Measurements from ENCODE around the gene MAMDC2.

Gene MAMDC2

GRCh38 chr9:70107558-70107957 is 63.9 kb downstream of the MAMDC2 start:
- no peak for DNase-seq (ENCODE audit: low read depth)

DNA sequence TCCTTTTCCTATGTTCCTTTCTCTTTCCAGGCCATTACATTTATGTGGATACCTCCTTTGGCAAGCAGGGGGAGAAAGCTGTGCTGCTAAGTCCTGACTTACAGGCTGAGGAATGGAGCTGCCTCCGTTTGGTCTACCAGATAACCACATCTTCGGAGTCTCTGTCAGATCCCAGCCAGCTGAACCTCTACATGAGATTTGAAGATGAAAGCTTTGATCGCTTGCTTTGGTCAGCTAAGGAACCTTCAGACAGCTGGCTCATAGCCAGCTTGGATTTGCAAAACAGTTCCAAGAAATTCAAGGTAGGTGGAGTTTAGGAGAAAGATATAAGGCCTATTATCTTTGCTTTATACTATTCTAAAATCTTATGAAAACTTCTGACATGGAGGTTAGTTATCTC is 64.5 kb downstream of the MAMDC2 start:
- DNase-seq (ENCODE audit: low read depth): no peak

DNA sequence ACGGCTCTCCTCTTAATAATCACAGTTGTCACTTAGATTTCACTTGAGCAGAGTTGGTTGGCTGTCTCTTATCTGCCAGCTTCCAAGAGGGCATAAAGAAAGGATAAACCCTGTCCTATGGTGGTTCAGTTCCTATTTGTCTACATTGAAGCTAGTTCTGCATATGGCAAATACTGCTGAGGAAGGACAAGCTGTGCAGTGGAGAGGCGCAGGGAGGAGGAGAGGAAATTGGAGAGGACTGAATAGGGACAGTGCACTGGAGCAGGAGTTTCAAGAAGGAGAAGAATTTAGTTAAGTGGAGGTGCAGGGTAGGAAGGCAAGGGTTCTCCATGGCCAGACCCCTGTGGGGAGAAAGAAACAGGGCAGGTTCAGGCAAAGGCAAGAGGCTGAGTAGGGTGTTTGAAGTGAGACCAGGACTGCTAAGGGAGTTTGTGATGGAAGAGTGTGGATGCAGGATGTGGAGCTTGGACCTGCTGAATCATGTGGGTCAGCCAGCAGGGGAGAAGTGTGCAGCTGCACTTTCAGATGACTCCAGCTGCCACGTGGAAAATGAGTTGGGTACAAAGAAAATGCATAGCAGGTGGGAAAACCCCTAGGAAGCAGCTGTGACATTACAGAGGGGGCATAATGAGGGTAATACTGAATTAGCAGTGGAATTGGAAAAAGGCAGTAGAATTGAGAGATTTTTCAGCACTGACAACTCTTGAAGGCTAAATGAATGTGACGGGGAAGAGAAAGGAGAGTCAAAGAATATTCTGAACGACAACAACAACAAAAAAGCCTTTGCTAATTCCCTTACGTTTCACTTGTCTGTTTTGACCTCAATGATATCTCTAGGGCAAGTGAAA is 66.8 kb downstream of the MAMDC2 start:
- DNase-seq (ENCODE audit: low read depth): no peak

- DNase-seq (ENCODE audit: low read depth): peak; percentile 20
These were observed 67.5 kb downstream of the MAMDC2 start for GRCh38 chr9:70111042-70111602.

DNA sequence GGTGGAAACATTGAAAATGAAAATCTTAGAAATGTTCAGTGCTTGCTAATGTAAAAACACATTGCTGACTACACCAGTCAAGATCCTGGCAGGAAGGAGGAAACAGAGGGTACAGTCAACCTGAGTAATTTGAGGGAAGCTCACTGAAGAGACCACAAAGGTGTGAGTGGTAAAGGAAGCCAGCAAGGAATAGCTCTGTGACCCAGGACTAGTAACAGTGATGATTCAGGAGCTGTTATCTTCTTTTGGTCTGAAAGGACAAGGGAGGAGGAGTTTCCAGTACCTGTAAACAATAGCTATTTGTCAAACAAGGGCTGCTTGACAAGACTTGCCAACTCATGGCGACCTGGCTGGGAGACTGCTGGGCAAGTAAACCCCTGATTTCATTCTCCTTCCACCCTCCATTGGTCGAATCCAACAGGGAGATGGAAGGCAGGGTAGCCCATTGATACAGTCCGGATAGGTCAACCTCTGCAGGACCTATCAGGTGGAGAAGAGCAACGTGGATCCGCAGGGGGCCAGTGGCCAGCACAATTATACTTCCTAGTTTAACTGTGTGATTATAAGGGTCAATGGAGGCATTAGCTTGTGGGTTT is 68.1 kb downstream of the MAMDC2 start:
- no peak for DNase-seq (ENCODE audit: low read depth)

DNA sequence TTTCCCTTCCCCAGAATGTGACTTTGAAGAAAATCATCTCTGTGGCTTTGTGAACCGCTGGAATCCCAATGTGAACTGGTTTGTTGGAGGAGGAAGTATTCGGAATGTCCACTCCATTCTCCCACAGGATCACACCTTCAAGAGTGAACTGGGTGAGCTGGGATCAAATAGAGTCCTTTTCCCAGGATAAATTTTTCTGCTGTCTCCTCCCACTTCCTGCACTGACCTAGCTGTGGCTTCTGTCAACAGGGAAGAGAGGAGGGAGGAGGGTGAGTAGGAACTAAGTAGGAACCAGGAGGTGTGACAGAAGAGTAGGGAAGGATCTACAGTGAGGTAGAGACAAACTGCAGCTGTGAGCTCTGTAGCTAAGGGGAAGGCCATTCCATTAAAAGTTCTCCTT is 69.3 kb downstream of the MAMDC2 start:
- DNase-seq (ENCODE audit: low read depth): no peak

GRCh38 chr9:70113403-70114022 is 69.9 kb downstream of the MAMDC2 start:
- no peak for DNase-seq (ENCODE audit: low read depth)

DNA sequence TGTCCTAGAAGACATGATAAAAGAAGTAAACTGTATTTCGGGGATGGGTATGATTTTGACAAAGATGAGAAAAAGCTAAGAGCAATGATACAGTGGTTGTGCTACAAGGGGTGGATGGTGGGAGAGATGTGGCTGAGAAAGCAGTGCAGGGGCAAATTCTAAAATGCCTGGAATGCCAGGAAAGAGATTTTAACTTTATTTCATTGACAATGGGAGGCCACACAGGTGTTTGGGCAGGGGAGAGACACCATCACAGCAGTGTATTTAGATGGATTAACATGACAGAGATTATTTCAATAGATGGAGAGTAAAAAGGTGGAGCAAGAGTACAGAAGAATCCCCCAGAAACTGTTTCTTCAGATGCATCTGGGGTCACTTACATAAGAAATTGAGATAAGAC is 71.2 kb downstream of the MAMDC2 start:
- DNase-seq (ENCODE audit: low read depth): no peak

DNA sequence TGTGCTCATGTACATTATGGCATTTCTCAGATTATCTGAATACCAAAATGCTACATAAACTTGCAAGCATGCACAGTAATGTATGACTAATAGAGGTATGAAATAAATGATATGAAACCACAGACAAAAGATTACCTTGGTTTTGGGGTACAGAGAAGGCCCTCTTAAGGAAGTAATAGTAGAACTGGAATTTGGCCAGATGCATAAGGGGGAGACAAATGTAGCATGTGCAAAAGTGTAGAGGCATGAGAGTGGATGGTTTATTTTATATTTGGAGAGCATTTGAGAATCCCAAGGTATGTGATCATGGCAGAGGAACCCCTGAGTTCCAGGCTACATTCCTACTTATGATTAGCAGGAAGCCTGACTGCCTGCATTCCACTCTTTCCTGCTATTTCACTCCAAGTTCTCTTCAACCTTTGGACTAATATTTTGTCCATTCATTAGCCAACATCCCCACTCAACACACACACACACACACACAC is 74.2 kb downstream of the MAMDC2 start:
- DNase-seq (ENCODE audit: low read depth): no peak

GRCh38 chr9:70119786-70120185 is 76.1 kb downstream of the MAMDC2 start:
- no peak for DNase-seq (ENCODE audit: low read depth)

- DNase-seq (ENCODE audit: low read depth): no peak
These were observed 77.3 kb downstream of the MAMDC2 start for GRCh38 chr9:70120834-70121510.

GRCh38 chr9:70121818-70122436 is 78.3 kb downstream of the MAMDC2 start:
- no peak for DNase-seq (ENCODE audit: low read depth)

DNA sequence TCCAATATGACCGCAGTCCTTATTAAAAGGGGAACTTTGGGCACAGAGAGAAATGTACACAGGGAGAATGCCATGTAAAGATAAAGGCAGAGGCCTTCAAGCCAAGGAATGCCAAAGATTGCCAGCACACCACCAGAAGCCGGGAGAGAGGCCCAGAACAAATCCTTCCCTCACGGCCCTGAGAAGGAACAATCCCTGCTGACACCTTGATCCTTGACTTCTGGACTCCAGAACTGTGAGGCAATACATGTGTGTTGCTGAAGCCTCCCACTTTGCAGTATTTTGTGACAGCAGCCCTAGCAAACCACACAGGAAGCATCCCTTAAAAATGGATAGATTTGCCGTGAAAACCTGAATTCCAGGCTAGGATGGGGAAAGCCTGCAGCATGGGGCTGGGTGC is 80.0 kb downstream of the MAMDC2 start:
- DNase-seq (ENCODE audit: low read depth): no peak

DNA sequence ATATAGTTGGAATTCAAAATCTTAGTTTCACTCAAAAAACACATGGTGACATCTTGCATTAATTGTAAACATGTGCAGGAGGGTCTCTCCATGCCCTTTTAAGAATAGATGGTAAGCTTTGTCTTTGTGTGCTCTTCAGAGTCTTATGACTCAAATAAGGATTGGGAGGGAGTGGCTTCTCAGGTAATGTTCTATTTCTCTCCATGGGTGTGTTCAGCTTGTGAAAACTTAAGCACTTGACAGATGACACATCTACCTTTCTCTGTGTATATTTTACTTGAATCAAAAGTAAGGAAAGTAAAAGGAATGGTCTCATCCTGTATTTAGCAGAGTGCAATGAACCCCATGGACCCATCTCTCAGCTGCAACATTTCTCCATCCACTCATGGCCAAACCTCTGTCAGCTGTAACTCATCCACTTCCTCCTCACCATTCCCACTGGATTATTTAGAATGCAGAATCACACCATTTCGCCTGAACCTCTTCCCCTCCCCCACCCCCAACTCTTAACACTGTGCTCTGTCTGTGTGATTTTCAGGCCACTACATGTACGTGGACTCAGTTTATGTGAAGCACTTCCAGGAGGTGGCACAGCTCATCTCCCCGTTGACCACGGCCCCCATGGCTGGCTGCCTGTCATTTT is 82.1 kb downstream of the MAMDC2 start:
- no peak for DNase-seq (ENCODE audit: low read depth)

DNA sequence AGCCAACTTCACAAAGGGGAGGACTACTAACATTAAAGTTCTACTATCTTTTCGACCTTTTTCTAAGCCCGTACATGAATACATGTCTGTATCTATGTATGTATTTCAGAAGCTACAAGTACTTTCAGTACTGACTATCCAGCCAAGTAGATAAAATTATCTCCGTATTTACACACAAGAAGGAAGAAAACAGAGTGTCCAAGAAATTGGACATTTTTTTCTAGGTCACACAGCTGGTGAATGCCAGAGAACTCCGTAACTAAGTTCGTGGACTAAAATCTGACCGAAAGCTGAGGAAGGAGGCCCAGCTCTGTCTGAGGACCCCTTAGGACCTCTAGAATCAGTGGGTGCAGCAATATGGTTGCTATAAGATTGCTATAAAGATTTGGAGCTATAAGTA is 83.4 kb downstream of the MAMDC2 start:
- no peak for DNase-seq (ENCODE audit: low read depth)

DNA sequence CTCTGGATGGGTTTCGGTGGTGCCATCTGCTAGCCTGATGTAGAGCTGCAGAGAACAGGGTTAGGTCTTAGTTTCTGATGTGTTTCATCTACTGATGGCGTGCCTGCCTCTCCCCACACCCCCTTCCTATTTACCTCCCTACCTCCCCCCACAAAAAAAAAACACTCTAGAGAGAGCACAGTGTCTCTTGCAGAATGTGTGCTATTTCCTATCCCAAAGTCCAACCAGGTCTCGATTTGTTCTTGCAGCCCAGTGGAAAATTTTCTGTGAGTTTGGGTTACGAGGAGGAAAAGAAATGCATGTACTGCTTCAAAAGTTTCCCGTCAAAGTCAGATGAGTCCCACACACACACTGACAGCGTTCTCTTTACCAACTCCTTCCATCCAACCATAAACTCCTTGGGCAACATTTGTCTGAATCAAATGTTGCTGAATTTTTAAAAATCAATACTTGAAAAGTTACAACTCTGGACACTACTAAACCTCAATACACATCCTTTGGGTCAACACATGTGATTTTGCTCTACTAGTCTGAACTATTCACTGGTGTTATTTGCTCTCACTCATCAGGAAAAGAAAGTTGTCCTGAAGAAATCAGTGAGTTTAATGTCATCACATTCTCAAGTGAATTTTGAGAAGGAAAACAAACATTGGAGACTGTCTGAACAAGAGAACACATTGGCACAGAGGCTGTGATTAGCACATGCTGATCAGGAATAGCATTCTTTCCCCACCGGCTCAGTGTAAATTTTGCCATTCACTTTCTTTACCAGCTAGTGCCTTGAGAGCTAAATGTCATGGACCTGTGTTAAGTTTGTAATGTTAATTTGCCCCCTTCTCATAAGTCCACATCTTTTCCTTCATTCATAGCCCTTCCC is 84.1 kb downstream of the MAMDC2 start:
- no peak for DNase-seq (ENCODE audit: low read depth)

- no peak for DNase-seq (ENCODE audit: low read depth)
These were observed 86.6 kb downstream of the MAMDC2 start for GRCh38 chr9:70130266-70130665.

GRCh38 chr9:70131296-70131695 is 87.6 kb downstream of the MAMDC2 start:
- no peak for DNase-seq (ENCODE audit: low read depth)

- DNase-seq (ENCODE audit: low read depth): no peak
These were observed 89.9 kb downstream of the MAMDC2 start for GRCh38 chr9:70133253-70134208.

Measured in T follicular helper cell (primary cell).